Measurements from ENCODE around the gene XYLT1.

XYLT1 gene

DNA sequence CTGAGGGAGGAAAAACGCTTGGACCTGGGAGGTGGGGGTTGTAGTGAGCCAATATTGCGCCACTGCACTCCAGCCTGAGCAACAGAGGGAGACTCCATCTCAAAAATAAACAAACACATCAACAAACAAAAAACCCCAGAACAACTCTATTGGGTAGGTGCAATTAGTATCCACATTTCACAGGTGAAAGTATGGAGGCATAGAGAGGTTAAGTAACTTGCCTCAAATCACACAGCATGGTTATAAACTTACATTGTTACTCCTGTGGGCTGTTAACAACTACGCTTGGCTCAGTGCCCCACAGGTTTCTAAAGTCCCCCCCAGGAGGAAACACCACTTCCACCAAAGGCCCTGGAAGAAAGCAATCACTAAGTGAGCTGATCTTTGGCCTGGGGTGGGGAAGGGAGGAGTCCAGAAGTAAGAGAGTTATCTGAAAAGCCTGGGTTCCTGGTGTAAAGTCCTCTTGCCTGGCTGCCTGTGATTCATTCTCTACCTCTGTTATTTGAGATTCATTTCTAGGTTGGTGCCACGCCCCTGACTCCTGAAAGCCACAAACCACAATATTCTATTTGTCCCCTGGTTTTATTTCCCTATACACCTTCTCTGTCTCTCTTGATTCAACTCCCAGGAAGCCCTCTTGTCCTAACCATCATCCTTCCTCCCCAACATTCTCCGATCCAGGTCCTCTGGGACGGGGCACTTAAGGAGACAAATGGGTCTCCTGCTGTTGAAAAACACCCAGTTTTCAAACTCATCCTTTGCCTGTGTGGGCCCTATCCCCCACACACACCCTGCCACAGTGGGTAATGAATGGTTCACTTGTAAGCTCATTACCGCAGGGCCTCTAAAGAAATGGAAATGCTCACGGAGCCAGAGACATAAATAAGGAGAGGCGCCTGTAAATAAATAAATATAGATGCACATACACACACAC is 195.4 kb downstream of the XYLT1 start:
- no peak for DNase-seq

DNA sequence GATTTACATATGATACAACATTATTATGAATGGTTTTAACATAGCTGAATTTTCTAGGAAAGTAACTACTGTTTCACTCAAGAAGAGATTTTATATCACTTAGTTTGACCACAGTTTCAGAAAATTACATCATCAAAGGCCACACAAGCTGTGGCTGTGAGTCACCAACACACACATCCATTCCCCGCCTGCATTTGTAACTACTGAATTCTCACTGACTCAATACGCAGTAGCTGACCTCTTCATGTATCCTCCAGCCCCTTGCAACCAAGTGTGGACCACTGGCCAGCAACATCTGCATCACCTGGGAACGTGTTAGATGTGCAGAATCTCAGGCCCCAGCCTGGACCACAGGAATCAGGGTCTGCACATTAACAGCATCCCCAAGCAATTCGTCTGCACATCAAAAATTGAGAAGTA is 197.6 kb downstream of the XYLT1 start:
- DNase-seq, result peak; percentile 80 to 91 (median 89)

DNA sequence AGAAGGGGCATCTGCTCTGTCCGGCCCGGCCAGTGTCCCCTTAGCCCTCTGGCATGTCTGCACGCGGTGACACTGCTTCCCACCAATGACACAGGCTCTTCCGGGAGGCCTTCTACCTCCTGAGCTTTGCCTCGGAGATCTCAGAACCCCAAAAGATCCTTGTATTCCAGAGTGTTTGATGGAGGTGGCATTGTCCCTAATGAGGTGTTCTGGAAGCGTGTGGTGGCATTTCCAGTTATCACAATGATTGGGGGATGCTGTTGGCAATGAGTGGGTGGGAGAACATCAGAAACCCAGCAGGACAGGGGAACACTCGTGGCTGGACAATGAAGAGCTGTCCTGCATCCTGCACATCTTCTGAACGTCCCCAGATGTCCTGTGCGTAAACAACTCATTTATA is 198.0 kb downstream of the XYLT1 start:
- no peak for DNase-seq

DNA sequence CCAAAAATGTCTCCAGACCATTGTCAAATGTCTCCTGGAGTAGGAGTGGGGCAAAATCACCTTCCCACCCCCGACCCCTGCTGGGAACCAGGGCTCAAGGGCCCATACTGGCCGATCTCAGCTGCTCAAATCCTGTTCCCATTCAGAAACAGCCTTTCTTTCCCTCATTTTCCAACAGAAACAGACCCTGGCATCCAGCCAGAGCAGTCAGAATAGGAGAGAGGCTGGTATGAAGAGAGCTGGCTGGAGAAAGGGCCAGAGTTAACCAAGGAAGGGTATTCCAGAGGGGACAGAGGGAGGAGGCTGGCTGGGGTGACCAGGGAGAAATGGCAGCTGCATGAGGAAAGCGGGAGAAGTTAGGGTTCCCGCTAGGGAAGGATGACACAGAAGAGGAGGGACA is 199.1 kb downstream of the XYLT1 start:
- no peak for DNase-seq

DNA sequence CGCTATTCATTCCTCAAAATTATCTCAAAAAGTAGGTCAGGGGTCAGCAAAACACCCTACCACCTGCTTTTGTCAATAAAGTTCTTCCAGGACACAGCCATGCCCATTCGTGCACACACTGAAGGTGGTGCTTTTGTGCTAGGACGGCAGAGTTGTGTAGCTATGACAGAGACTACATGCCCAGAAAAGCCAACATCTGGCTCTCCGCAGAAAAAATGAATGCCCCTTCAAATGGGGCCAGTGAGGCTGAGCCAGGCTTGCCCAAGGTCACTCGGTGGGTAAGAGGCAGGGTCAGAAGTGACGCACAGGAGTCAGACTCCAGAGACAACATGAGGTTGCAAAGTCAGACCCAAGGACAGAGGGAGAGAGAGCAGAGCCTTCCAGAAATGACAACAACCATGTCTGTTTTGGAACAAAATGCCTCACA is 200.1 kb downstream of the XYLT1 start:
- no peak for DNase-seq

DNA sequence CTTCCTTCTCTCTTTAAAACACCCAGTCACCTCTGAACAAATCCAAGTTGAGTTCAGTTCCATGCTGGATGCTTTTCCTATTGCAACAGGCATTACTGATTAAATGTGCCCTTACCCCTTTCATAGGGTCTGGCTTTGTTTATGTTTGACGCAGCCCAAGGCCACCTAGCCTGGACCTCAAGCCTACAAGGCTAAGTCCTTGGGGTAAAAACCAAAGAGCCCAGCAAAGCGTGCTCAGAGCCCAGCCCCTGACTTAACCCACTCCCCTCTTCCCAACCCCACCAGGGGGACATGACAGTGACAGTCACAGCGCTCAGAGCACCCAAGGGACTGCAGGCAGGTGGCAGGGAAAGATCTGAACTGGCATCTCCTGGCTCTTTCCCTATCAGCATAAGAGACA is 200.6 kb downstream of the XYLT1 start:
- no peak for DNase-seq

DNA sequence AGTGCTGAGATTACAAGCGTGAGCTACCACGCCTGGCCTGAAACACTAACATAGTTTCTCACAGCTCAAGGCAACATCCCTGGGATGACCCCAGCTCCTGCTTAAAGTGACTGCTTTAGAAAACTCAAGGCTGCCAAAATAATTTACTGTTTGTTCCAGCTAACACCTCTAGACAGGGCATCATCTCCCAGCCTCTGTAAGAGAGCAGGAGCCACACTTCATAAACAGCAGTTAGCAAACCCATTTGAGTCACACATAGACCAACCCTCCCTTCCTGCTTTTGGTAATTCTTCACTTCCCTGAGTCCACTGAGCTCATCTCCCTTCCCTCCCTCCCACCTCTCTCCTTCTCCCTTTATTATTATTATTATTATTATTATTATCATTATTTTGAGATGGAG is 201.3 kb downstream of the XYLT1 start:
- DNase-seq, result peak; percentile 33 to 52 (median 39)

DNA sequence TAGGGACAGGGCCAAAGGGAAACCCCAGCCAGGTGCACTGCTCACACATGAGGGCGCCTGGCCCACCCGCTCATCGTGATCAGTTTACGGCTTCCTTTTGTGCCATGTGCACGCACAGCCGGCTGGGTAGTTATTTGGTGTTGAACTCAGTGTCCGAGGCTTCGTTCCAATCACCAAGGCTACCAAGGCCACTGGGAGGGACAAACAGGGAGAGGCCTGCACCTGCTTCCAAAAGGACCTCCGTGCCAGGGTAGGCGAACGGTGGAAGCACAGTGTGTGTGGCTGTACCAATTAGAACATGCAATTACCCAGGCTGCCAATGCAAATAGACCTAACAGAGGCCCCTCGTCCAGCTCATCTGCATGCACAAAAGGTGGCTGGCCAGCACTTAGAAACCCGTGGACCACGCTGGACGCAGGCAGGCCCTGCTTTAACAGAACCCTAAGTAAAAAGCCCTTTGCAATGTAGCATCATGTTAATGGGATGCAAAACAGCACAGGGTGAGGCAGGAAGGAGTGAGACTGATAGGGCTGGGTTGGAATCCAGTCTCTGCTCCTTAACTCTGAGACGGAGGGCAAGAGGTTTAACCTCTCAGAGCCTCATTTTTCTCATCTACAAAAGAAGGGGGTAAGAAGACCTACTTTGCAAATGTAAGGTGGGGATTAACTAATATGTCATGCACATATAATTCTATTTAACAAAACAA is 204.0 kb downstream of the XYLT1 start:
- DNase-seq, result no peak

DNA sequence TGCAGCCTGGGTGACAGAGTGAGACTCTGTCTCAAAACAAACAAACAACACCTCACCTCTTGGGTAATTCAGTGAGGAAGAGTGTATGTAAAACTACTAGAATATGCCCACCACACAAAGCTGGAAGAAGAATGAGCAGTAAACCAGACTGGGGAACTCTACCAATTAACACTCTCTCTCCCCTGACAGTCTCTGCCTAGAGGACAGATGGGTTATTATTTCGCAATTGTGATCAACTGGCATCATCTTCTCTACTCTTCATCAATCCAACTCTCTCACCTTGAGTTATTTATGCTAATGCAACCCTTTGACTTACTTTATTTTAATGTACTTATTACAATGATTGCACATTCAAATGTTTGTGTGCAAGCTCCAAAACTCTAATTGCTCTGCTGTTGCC is 205.6 kb downstream of the XYLT1 start:
- no peak for DNase-seq

DNA sequence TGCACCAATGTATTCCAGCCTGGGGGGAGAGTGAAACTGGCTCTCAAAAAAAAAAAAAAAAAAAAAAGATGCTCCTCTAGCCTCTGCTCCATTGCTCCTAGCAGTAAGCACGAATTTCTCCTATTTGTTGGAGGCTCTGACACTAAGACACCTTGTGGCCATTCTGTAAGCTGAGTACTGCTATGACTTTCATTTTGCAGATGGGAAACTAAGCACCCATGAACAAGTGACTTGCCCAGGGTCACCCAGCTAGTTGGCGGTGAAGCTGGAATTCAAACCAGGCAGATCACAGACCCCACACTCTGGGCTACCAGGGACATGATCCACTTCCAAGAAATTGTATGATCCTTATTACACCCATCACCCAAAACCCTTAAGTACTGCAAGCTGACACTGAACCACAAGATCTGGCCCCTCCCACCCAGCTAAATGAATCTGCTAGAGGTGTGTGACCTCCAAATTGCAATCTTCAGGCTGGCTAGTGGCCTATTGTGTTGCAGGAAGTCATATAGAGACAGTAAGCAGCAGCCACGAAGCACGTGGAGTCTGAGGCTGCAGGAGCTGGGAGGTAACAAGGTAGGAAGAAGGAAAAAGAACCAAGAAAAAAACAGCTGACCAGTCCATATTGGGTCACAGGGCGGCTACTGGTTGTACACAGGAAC is 209.4 kb downstream of the XYLT1 start:
- DNase-seq, result no peak

DNA sequence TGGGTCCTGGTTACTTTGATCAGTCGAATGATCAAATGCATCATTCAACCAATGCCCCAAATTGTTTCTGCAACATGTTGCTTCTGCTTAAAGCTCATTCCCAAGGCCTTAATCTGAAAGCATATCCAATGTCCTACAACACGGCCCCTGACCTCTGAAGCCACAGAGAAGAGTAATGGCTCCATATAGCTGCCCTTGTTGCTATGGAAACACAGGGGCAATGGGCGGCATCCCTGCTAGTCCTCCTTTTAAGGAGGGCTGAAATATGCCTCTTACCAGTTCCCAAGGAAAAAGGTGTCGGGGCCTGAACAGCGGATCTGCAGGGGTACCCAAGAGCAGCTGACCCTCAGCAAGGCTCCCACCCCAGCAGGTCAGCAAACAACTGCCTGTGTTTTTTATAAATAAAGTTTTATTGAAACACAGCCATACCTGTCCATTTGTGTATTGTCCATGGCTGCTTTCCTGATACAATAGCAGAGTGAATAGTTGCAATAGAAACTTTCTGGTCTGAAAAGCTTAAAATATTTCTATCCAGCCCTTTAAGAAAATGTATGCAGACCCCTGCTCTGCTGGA is 210.4 kb downstream of the XYLT1 start:
- no peak for DNase-seq

DNA sequence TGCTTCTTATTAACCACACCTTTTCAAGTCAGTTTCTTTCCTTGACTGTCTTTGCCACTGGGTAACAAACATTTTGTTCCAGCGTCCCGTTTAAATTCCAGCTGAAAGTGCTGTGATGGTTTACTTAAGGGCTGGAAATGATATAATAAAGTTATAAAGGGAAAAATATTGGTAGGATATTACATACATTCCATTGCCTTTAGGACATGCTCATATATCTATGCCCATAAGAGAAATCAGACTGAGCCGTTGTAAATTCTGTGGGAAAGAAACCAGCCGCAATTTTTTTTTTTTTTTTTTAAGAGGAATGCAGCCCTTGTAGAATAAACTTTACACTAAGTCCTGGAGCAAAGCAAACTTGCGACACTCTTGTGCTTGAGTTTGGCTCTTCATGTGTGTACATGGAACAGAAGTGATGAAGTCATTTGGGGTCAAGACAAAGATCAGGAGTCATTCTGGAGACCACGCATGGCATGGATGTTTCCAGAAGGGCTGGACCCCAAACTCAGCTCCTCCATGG is 210.9 kb downstream of the XYLT1 start:
- DNase-seq, result no peak

DNA sequence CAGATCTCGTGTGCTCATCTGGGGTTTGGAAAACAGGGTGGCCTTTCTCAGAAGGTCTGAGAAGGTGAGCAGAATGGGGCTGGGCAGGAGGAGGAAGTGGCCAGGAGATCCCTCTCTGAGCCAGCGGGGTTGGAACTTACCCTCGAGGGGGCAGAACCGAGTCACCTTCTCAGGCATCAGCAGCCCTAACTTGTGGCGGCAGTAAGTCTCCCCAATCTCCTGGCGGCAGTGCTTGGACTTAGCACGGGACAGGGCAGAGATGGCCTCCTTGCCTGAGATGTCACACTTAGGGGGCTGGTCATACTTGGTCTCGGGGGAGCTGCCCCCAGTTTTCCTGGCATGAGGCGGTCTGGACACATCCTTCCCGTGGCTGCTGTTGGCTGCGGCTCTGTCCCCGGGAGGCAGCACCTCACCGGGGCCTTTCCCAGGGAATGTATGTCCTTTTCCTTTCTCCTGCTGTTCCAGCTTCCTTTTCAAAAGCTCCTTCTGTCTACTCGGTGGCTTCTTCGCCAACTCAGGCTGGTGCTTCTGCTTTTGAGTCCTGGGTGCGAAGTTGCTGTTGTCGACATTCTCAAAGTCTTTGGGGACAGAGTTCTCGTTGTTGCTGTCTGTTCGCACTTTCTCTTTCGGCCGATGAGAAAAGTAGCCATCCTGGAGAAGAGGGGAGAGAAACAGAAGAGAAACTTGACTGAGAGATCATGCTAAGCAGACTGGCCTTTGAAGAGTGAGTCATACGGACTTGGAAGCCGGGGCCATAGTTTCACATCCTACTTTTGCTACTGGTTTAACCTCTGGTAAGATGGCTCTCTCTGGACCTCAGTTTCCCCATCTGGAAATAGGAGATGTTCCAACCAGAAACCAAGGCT is 211.7 kb downstream of the XYLT1 start:
- peak; percentile 84 to 93 (median 90) for DNase-seq

DNA sequence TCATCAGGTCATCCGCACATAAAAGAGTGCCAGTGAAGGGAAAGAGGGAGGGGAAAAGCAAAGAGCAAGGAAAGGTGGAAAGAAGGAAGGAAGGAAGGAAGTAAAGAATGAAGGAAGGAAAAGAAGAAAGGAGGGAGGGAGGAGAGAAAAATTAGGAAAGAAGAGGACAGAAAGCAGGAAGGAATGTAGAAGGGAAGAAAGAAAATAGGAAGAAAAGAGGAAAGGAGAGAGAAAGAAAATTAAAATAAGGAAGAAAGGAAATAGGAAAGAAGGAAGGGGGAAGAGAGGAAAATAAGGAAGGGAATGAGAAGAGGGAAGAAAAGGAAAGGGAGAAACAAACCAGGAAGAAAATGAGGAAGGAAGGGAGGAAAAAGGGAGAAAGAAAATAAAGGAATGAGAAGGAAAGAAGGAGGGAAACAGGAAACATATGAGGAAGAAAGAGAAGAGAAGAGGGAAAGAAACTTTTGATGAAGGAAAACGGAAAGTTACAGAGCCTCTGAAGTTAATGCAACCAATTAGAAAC is 212.6 kb downstream of the XYLT1 start:
- no peak for DNase-seq

DNA sequence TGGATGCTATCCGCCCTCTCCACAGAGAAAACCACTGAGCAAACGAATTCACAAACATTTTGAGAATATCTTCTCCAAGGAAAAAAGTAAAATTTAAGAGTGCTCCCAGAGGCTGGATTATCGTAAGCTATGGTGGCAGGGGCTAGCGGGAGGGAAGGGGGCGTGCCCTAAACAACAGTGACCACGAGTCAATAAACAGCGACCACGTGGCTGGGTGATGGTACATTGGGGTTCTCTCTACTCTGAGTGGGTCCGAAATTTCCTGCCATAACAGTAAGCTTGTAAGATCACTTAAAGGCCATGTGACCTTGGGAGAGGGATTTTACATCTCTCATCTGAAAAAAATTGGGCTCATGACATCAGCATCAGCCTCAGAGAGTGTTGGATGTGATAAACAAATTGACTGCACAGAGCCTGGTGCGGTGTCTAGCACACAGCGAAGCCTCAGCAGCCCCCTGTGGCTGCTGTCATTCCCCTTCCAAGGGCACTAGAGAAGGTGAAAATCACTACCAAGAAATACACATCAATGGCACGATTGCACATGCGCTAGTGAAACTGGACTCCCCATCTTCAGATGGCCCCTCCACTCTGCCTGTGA is 213.2 kb downstream of the XYLT1 start:
- no peak for DNase-seq

DNA sequence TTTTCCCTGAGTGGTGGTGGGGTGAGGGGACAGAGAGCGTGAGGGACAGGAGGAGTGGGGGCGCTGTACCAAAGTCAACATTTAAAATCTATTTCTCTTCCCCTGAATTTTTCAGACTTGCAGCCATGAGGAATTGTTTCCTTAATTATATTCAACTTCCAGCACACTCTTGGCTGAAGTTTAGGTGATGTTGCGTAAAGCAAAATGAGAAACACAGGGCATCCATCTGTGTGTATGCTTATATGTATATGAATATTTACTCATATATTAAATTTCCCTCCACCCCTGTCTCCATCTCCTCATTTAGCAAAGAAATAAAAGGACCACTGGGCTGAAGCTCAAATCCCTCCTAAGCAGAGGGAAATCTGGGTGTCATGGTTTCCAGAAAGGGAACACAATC is 218.1 kb downstream of the XYLT1 start:
- no peak for DNase-seq

DNA sequence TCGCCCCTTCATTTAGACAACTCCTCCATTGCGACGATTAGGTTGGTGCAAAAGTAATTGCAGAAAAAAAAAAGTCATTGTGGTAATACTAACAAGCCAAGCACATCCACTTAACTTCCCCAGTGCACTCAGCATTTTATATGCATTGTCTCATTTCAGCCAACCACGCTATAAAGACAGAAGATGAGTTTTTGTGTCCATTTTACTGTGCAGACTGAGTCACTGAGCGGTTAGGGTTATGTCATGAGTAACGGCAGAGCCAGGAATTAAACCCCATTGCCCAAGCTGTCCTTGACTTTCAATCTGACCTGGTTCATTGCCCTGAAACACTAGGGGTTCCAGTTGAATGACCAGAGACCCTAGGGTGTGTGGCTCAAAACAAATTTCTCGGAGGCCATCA is 218.7 kb downstream of the XYLT1 start:
- DNase-seq, result peak in 2 of 3 donors; percentile 42 to 45

DNA sequence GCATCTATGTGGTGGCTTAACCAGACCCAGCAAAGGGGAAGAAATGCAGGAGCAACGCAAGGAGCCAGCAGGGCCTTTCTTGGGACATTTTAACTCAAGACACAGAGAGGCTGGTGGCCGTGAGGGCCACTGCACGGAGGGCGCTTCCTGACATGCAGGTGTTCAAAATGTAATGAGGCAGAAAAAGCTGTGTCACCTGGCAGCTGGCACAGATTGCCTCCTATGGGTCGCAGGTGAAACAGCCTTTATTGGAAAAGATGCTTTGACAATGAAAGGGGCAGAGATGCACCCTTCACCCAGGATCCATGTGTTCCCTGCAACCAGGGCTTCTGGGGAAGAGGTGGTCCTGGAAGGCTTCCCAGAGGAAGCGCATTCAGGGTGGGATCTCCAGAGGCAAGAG is 219.3 kb downstream of the XYLT1 start:
- no peak for DNase-seq

DNA sequence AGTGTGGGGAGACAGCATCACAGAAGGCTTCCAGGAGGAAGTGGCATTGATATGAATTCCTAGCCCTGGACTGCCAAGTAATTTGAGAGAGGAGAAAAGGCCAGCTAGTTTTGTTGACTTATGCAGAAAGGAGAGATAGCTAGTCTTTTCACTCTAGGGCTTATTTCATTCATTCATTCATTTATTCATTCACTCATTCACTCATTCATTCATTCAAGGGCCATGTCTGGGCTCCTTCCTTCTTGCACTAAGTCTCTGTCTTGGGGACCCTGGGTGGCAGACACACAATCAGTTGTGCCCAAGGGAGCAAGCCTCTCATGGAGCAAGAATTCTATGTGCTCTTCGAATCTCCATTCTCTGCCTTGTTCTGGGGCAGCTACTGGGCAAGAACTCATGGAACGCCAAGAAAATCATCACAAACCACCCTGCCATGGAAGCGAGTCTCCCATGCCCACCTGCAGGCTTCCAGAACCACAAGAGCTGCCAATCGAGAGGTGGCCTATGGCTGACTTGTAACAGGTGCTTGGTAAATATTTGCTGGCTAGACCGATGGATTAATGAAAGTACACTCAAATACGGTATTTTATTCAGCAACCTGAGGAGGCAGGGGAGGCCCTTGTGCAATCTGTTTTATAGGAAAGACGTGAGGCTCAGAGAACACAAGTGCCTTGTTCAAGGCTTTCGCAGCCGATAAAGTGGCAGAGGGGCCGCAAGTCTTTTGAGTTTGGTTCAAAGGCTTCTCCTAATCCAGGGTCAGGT is 223.6 kb downstream of the XYLT1 start:
- DNase-seq, result no peak

DNA sequence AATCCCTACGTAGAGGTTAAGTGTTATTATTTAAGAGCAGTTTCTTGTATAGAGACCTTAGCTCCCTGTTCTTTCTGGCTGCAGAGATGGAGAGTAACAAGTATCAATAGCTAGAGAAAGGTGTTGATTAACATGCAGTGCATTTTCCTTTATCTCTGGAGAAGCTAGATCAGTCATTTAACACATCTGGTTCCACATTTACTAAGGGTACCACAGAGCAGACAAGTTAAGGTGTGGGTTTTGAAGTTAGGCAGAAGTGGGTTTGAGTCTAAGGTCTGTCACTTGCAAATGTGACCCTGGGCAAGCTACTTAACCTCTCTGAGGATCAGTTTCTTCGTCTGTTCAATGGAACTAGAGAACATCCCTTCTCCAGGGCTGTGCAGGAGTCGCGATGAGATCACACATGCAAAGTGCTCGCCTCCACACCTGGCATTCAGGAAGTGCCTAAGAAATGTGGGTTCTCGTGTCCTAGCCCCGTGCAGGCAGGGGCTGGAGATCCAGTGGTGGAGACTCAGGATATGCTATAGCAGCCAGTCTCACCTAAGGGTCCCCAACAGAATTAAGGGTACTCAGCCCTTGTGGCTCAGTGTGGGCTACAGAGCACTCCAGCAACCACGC is 224.4 kb downstream of the XYLT1 start:
- DNase-seq, result no peak
